ENCODE data around the gene C2orf76. TPM values are rescaled to one million over a fixed set of nuclear protein-coding genes. Genes with fewer than 3 reads are reported as not detected.

C2orf76 gene
- total RNA-seq, 1 experiment from 2014 or later = 5.7 TPM

DNA sequence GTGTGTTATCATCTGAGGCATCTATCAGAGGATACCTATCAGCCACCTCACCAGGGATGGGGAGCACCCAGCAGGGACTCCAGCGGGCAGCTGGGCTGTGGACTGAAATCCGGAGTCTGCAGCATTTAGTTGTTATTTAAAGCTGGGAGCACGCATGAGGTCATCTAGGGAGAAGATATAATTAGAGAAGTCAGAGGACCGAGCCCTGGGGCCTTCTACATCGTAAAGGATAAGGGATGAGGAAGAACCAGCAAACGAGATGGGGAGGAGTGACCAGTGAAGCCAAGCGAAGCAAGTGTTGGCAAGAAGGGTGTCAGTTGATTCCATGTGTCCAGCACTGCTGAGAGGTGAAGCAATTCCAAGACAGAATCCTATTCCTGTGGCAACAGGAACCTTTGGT lies 72.7 kb downstream of the C2orf76 start:
- Histone ChIP-seq H3K9ac (ENCODE audit: extremely low read depth, insufficient read length, low read length) (no peak overlapping the region), H4K20me1 (ENCODE audit: control insufficient read depth, insufficient read depth, insufficient read length) (no peaks in the 10 kb centered on the region), H3K27me3 (ENCODE audit: insufficient read depth, low read length) (no peaks in the 10 kb centered on the region), H3K14ac (ENCODE audit: insufficient read depth, low read length) (no peak overlapping the region), H2BK120ac (ENCODE audit: low read depth, low read length, poor library complexity, severe bottlenecking) (no peak overlapping the region), H2AK5ac (ENCODE audit: insufficient read length, low read length) (no peak overlapping the region), H4K8ac (replicated peaks; ENCODE audit: insufficient read length, low read depth, low read length) (no peak overlapping the region), H2BK20ac (ENCODE audit: low read depth, low read length, poor library complexity, severe bottlenecking) (no peak overlapping the region), H3K9me3 (ENCODE audit: control insufficient read depth, low read depth, low read length) (no peaks in the 10 kb centered on the region), H3K79me1 (ENCODE audit: insufficient read depth, low read depth, low read length, poor library complexity, severe bottlenecking) (no peaks in the 10 kb centered on the region), H3K4me1 (ENCODE audit: insufficient read depth, low read length) (no peaks in the 10 kb centered on the region), H3K18ac (ENCODE audit: insufficient read length, low read depth, low read length) (no peak overlapping the region), H3K4me2 (ENCODE audit: insufficient read depth, insufficient read length, low read length) (no peak overlapping the region), H4K91ac (ENCODE audit: insufficient read length, low read depth, low read length) (no peak overlapping the region), H3K56ac (ENCODE audit: insufficient read length, low read depth, low read length) (no peak overlapping the region), H4K5ac (ENCODE audit: insufficient read length, low read depth, low read length) (no peak overlapping the region), H2BK12ac (ENCODE audit: insufficient read length, low read depth, low read length) (no peak overlapping the region), H2BK5ac (ENCODE audit: insufficient read length, low read length) (no peak overlapping the region), H3K27ac (ENCODE audit: insufficient read length, low read depth, low read length) (no peak overlapping the region), H2AFZ (ENCODE audit: low read length) (no peak overlapping the region), H3K79me2 (ENCODE audit: insufficient read depth, low read length) (no peaks in the 10 kb centered on the region), H3K4ac (ENCODE audit: low read depth, low read length) (no peak overlapping the region), H3K23me2 (ENCODE audit: insufficient read length, low read depth, low read length, poor library complexity, severe bottlenecking) (no peaks in the 10 kb centered on the region), H2BK15ac (ENCODE audit: low read depth, low read length) (no peak overlapping the region), H3T11ph (ENCODE audit: low read length) (no peak overlapping the region), H3K23ac (ENCODE audit: insufficient read length, low read depth, low read length) (no peak overlapping the region)
- peaks cover 7 to 9% of the 10 kb centered on the region in 2 experiments for H3K4me1 Mint-ChIP-seq
- no peak for DNase-seq
- WGBS (ENCODE audit: extremely low coverage, insufficient read length, low lambda C conversion rate) = no CpG with 5 or more reads among the region's 7 CpGs
- TF ChIP-seq CTCF (conservative IDR thresholded peaks at IDR 0.05) = no peak
- no peaks in the 10 kb centered on the region for H3K9me3 Mint-ChIP-seq
- no peak overlapping the region for H3K27ac Mint-ChIP-seq
- H3K4me3 Mint-ChIP-seq = no peak overlapping the region
- no peaks in the 10 kb centered on the region for H3K36me3 Mint-ChIP-seq (ENCODE audit: insufficient read depth in 1 of 3, low read depth in 3 of 3)
- H3K27me3 Mint-ChIP-seq (ENCODE audit: low read depth) = peaks cover 9% of the 10 kb centered on the region

Measured in H9 (cell line).